HepG2 (cell line): Measurements from ENCODE around the gene METTL13. TPM values are rescaled to one million over a fixed set of nuclear protein-coding genes. Genes with fewer than 3 reads are reported as not detected.

Experiments
- ATAC-seq: fragments of 200-7000 bp; cut with Tn5 transposase; 3 replicates; pipeline ENCODE4 v1.9.1; 2020; ENCODE audit warnings: mild to moderate bottlenecking, moderate library complexity
- BruUV-seq: library from RNA; stranded (reverse); fragments of 400-500 nt; replicated peaks from 2 replicates; lab custom pipeline; 2021; lab: Mats Ljungman, UMichigan
- CTCF ChIA-PET: fragments of 300-600 bp; formaldehyde crosslinking; extraction: SDS; loops from one replicate; lab custom pipeline; 2021; ENCODE audit warnings: low total read pairs, inconsistent platforms, low intra/inter-chr PET ratio; lab: Yijun Ruan, JAX
- POLR2A ChIA-PET: fragments of 350-600 bp; sonication (Branson Sonifier 250); formaldehyde crosslinking; loops from one replicate; lab custom pipeline; 2020; ENCODE audit warnings: antibody characterized with exemption, inconsistent platforms; lab: Yijun Ruan, JAX
- DNase-seq: peaks from one replicate; pipeline ENCODE4 v3.0.0-alpha.2; 2015; ENCODE audit warnings: low spot score
- FAIRE-seq: peaks from 3 replicates; lab custom pipeline; 2011; peaks lifted over from hg19 to GRCh38; lab: Jason Lieb, UNC
- H2AFZ ChIP-seq: one replicate; pipeline ENCODE4 v1.6.1; 2011; ENCODE audit warnings: low read length, inconsistent platforms
- H3K27ac ChIP-seq: fragments of 300-600 bp; 3 replicates; pipeline ENCODE4 v1.8.0; 2011; ENCODE audit warnings: mixed run types, mild to moderate bottlenecking, mixed read lengths, low read length, inconsistent platforms; ENCODE audit not compliant: insufficient read depth; ENCODE audit errors: extremely low read length
- H3K27me3 ChIP-seq, 2 experiments: fragments of 200-600 bp in 1 of 2; 2 replicates in 1 of 2; 3 replicates in 1 of 2; pipeline versions ENCODE4 v1.6.0 to v1.8.0; 2011; ENCODE audit warnings: low read length in 2 of 2, mild to moderate bottlenecking in 2 of 2, moderate library complexity in 2 of 2, inconsistent platforms in 1 of 2; ENCODE audit not compliant: insufficient read depth in 2 of 2, control insufficient read depth in 1 of 2
- H3K36me3 ChIP-seq, 2 experiments: fragments of 200-600 bp in 1 of 2; replicated peaks in 1 of 2; 2 replicates in 1 of 2; 3 replicates in 1 of 2; pipeline versions ENCODE4 v1.5.1 to v1.8.0; 2011; ENCODE audit warnings: low read length in 2 of 2, inconsistent platforms in 1 of 2; ENCODE audit not compliant: insufficient read depth in 2 of 2, control insufficient read depth in 1 of 2
- H3K4me1 ChIP-seq: 2 replicates; pipeline ENCODE4 v1.5.1; 2012; ENCODE audit warnings: low read length, inconsistent platforms; ENCODE audit not compliant: insufficient read depth
- H3K4me2 ChIP-seq: 2 replicates; pipeline ENCODE4 v1.6.0; 2011; ENCODE audit warnings: low read depth, low read length, inconsistent platforms
- H3K4me3 ChIP-seq, 3 experiments: fragments of 200-600 bp in 1 of 3; sonication (generic), shearing (Covaris generic) in 1 of 3; replicated peaks in 1 of 3; 2 replicates each; pipeline ENCODE4 v1.5.1; 2011 to 2016; ENCODE audit warnings: low read length in 3 of 3, inconsistent platforms in 2 of 3, low read depth in 2 of 3, mild to moderate bottlenecking in 2 of 3, control low read depth in 1 of 3, mixed read lengths in 1 of 3; ENCODE audit not compliant: insufficient read depth in 1 of 3
- H3K79me2 ChIP-seq: one replicate; pipeline ENCODE4 v1.6.1; 2011; ENCODE audit warnings: low read length, inconsistent platforms; ENCODE audit not compliant: insufficient read depth
- H3K9ac ChIP-seq: 2 replicates; pipeline ENCODE4 v1.6.0; 2011; ENCODE audit warnings: mild to moderate bottlenecking, low read depth, low read length, inconsistent platforms; ENCODE audit not compliant: insufficient read depth
- H3K9me3 ChIP-seq: 2 replicates; pipeline ENCODE4 v1.5.1; 2012; ENCODE audit warnings: mild to moderate bottlenecking, low read length
- H4K20me1 ChIP-seq: 2 replicates; pipeline ENCODE4 v1.6.0; 2011; ENCODE audit warnings: inconsistent platforms, mild to moderate bottlenecking, low read length, moderate library complexity; ENCODE audit not compliant: insufficient read depth
- GATA4 ChIP-seq: sonication (generic); IDR thresholded peaks from 2 replicates; pipeline ENCODE4 v1.6.1; 2016; ENCODE audit warnings: antibody characterized with exemption, low read depth, borderline replicate concordance
- HNRNPK ChIP-seq: fragments of 200-400 bp; formaldehyde crosslinking; IDR thresholded peaks from 2 replicates; pipeline ENCODE4 v1.6.1; 2018; ENCODE audit warnings: low read length, low read depth, moderate library complexity, mild to moderate bottlenecking; ENCODE audit not compliant: poor library complexity, severe bottlenecking
- MED1 ChIP-seq: sonication (generic); formaldehyde crosslinking; IDR thresholded peaks from 2 replicates; pipeline ENCODE4 v1.4.0; 2020; ENCODE audit warnings: missing genetic modification reagents
- PCBP1 ChIP-seq: fragments of 200-400 bp; formaldehyde crosslinking; IDR thresholded peaks from 2 replicates; pipeline ENCODE4 v1.6.1; 2017; ENCODE audit warnings: mild to moderate bottlenecking, low read depth, low read length, borderline replicate concordance
- PCBP2 ChIP-seq: fragments of 200-400 bp; formaldehyde crosslinking; optimal IDR thresholded peaks from 2 replicates; pipeline ENCODE3; 2018; ENCODE audit warnings: low read length, low read depth; ENCODE audit not compliant: poor library complexity, severe bottlenecking
- TBX2 ChIP-seq: sonication (generic); formaldehyde crosslinking; IDR thresholded peaks from 2 replicates; pipeline ENCODE4 v1.5.0; 2020; ENCODE audit warnings: missing genetic modification reagents, mild to moderate bottlenecking, borderline replicate concordance
- TCF7L2 ChIP-seq: IDR thresholded peaks from 2 replicates; pipeline ENCODE4 v1.6.1; 2011; ENCODE audit warnings: mild to moderate bottlenecking, low read depth, low read length, moderate library complexity
- WGBS: methylation state at CpG from one replicate; pipeline ENCODE4 v1.1.6; 2017; ENCODE audit warnings: low lambda C conversion rate; 5-methylcytosine and 5-hydroxymethylcytosine counted together
- in situ Hi-C: cut with HindIII; loops from 2 replicates; pipeline ENCODE4 v1.10.0; 2017; ENCODE audit warnings: low pct_unique_long_range_greater_than_20kb; ENCODE audit not compliant: extremely low pct_ligation_motif_present
- intact Hi-C: fragments of 100-400 bp; cut with micrococcal nuclease; formaldehyde crosslinking; loops from one replicate; pipeline ENCODE4 v1.10.0; 2022; ENCODE audit not compliant: unreplicated experiment
- polyA plus RNA-seq, 8 experiments: library from polyadenylated mRNA; depleted of rRNA in 3 of 8; stranded (reverse) in 7 of 8; unstranded in 1 of 8; fragments of >200 nt; fragmentation: Illumina TruSeq in 4 of 8; extraction: Trizol in 4 of 8; gene quantifications; 2 replicates each; pipeline versions ENCODE4 v1.2.1 to v1.2.3, GENCODE V29; 2011 to 2016; ENCODE audit warnings: low read depth in 4 of 8, missing spikeins in 1 of 8, mixed read lengths in 1 of 8; ENCODE audit not compliant: insufficient read depth in 1 of 8
- total RNA-seq, 5 experiments: library from RNA; depleted of rRNA; stranded (reverse); fragments of >200 nt; fragmentation: Illumina TruSeq; extraction: Trizol; gene quantifications; 2 replicates each; pipeline ENCODE4 v1.2.3, GENCODE V29; 2016; ENCODE audit warnings: low read depth in 1 of 5
- TF ChIP-seq, protein P1 (sequence below): sonication (generic); formaldehyde crosslinking; IDR thresholded peaks from one replicate; pipeline ENCODE4 v1.5.1; 2020; ENCODE audit warnings: mild to moderate bottlenecking, missing genetic modification reagents; ENCODE audit errors: not compliant biosample characterization
- TF ChIP-seq, protein P2 (sequence below): sonication (generic); formaldehyde crosslinking; IDR thresholded peaks from 2 replicates; pipeline ENCODE4 v1.5.0; 2020; ENCODE audit warnings: mild to moderate bottlenecking, low read depth, missing genetic modification reagents, borderline replicate concordance

The METTL13 gene
- total and polyA plus RNA-seq, 2 of the 13 experiments (the other 11 are each of a cell fraction or from before 2014, with no cell fraction given): 18.6 to 22.8 TPM

DNA sequence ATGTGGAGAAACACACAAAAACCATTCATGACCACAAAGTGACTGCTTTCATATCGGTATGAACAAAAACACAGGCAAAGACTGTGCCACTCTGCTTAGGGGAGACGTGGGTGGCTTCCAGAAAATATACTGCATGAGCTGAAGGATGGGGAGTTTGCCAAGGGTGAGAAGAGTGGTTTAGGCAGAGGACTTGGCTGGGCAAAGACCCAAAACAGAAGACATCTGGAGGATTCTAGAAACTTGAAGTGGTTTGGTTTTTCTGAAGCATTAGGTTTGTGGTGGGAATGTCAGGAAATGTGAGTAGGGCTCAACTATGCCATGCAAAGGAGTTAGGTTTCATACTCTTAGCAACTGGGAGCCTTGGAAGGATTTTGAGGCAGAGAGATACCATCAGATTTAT lies 33.2 kb downstream of the METTL13 start (continued):
- TF ChIP-seq, protein P1, sequence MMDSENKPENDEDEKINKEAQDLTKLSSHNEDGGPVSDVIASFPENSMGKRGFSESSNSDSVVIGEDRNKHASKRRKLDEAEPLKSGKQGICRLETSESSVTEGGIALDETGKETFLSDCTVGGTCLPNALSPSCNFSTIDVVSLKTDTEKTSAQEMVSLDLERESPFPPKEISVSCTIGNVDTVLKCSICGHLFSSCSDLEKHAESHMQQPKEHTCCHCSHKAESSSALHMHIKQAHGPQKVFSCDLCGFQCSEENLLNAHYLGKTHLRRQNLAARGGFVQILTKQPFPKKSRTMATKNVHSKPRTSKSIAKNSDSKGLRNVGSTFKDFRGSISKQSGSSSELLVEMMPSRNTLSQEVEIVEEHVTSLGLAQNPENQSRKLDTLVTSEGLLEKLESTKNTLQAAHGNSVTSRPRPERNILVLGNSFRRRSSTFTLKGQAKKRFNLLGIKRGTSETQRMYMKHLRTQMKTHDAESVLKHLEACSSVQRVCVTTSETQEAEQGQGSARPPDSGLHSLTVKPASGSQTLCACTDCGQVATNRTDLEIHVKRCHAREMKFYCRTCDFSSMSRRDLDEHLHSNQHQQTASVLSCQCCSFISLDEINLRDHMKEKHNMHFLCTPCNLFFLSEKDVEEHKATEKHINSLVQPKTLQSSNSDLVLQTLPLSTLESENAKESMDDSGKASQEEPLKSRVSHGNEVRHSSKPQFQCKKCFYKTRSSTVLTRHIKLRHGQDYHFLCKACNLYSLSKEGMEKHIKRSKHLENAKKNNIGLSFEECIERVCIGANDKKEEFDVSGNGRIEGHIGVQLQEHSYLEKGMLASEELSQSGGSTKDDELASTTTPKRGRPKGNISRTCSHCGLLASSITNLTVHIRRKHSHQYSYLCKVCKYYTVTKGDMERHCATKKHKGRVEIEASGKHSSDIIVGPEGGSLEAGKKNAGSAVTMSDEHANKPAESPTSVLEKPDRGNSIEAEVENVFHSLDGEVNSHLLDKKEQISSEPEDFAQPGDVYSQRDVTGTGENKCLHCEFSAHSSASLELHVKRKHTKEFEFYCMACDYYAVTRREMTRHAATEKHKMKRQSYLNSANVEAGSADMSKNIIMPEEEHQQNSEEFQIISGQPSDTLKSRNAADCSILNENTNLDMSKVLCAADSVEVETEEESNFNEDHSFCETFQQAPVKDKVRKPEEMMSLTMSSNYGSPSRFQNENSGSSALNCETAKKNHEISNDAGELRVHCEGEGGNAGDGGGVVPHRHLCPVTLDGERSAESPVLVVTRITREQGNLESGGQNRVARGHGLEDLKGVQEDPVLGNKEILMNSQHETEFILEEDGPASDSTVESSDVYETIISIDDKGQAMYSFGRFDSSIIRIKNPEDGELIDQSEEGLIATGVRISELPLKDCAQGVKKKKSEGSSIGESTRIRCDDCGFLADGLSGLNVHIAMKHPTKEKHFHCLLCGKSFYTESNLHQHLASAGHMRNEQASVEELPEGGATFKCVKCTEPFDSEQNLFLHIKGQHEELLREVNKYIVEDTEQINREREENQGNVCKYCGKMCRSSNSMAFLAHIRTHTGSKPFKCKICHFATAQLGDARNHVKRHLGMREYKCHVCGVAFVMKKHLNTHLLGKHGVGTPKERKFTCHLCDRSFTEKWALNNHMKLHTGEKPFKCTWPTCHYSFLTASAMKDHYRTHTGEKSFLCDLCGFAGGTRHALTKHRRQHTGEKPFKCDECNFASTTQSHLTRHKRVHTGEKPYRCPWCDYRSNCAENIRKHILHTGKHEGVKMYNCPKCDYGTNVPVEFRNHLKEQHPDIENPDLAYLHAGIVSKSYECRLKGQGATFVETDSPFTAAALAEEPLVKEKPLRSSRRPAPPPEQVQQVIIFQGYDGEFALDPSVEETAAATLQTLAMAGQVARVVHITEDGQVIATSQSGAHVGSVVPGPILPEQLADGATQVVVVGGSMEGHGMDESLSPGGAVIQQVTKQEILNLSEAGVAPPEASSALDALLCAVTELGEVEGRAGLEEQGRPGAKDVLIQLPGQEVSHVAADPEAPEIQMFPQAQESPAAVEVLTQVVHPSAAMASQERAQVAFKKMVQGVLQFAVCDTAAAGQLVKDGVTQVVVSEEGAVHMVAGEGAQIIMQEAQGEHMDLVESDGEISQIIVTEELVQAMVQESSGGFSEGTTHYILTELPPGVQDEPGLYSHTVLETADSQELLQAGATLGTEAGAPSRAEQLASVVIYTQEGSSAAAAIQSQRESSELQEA (CRISPR knock-in tag): no peak
- no peak for TF ChIP-seq TCF7L2
- TF ChIP-seq, all 625 proteins: peak for 0

DNA sequence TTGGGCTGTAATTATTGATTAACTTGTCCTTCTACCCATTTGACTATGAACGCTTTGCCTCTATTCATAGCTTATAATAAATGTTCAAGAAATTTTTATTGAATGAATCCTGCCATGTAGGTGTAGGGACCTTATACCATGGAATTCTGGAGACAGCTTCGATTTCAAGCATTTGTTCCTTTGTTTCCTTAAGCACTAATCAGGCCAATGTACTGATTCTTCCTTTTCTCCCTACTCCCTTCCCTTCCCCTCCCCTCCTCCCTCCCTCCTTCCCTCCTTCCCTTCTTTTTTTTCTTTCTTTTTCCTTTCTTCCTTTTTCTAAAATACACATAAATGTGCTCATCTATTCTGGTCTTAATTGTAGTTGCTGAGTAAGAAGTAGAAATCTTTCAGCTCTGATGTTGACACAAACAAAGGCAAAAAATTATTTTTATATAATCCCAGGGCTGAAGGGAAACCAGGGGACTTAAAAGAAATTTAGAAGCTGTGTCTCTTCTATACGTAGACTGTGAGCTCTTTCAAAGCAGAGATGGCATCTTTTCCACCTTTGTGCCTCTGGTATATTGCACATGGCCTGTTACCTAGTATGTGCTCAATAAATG lies 34.9 kb downstream of the METTL13 start:
- Histone ChIP-seq H3K36me3 (no peaks in the 10 kb centered on the region), H4K20me1 (no peaks in the 10 kb centered on the region), H3K9me3 (no peaks in the 10 kb centered on the region), H3K4me3 (no peak overlapping the region), H3K27ac (no peak overlapping the region), H3K4me1 (peaks cover 11% of the 10 kb centered on the region; the same call in 1 of the 2 replicates), H3K4me2 (no peak overlapping the region), H3K27me3 (no peaks in the 10 kb centered on the region; a peak in 1 of 5 replicates), H2AFZ (no peak overlapping the region), H3K79me2 (no peaks in the 10 kb centered on the region), H3K9ac (no peak overlapping the region)
- no peak for DNase-seq
- ATAC-seq: no peak
- intact Hi-C loops (no loop called here), in situ Hi-C loops (no loop called here)
- WGBS: 10% methylated on average over 3 of the region's 3 CpGs
- ChIA-PET CTCF (no interaction called here), POLR2A (no interaction called here)
- no TSS peak for BruUV-seq
- TF ChIP-seq PCBP1 (0 out of 2 replicates have a peak, but pooled peaks have one; percentile 63), TBX2 (no peak), GATA4 (no peak), PCBP2 (peak; percentile 81), MED1 (CRISPR knock-in tag) (no peak), HNRNPK (peak; percentile 99)
- TF ChIP-seq, protein P2, sequence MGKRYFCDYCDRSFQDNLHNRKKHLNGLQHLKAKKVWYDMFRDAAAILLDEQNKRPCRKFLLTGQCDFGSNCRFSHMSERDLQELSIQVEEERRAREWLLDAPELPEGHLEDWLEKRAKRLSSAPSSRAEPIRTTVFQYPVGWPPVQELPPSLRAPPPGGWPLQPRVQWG (CRISPR knock-in tag): no peak
- FAIRE-seq: no peak
